HepG2 (cell line): ENCODE measurements around the gene SLC6A7. TPM values are rescaled to one million over a fixed set of nuclear protein-coding genes. Genes with fewer than 3 reads are reported as not detected.
A peak's percentile ranks its signal among the peaks of the same experiment; 100 is the strongest.

Source experiments
- BCL3 ChIP-seq: sonication (generic); formaldehyde crosslinking; IDR thresholded peaks from 2 replicates; pipeline ENCODE4 v1.5.1; 2020; ENCODE audit warnings: mild to moderate bottlenecking, missing genetic modification reagents, moderate library complexity
- EEA1 ChIP-seq: sonication (generic); formaldehyde crosslinking; IDR thresholded peaks from 2 replicates; pipeline ENCODE4 v1.5.1; 2020; ENCODE audit warnings: mild to moderate bottlenecking, missing genetic modification reagents, borderline replicate concordance
- HIVEP1 ChIP-seq: sonication (generic); formaldehyde crosslinking; IDR thresholded peaks from 2 replicates; pipeline ENCODE4 v1.4.0; 2020; ENCODE audit warnings: mild to moderate bottlenecking, missing genetic modification reagents
- HNRNPH1 ChIP-seq: fragments of 200-400 bp; formaldehyde crosslinking; optimal IDR thresholded peaks from 2 replicates; pipeline ENCODE3; 2017; ENCODE audit warnings: mild to moderate bottlenecking, low read depth, low read length
- NFYB ChIP-seq: sonication (generic); formaldehyde crosslinking; IDR thresholded peaks from 2 replicates; pipeline ENCODE4 v1.4.0; 2020; ENCODE audit warnings: missing genetic modification reagents
- STAT6 ChIP-seq: sonication (generic); formaldehyde crosslinking; IDR thresholded peaks from 2 replicates; pipeline ENCODE4 v1.4.0; 2020; ENCODE audit warnings: missing genetic modification reagents, mild to moderate bottlenecking, borderline replicate concordance
- ZFX ChIP-seq: sonication (generic); formaldehyde crosslinking; IDR thresholded peaks from 2 replicates; pipeline ENCODE4 v1.4.0; 2020; ENCODE audit warnings: mild to moderate bottlenecking, low read depth, missing genetic modification reagents, moderate library complexity
- ZNF142 ChIP-seq: sonication (generic); formaldehyde crosslinking; IDR thresholded peaks from 2 replicates; pipeline ENCODE4 v1.4.0; 2020; ENCODE audit warnings: missing genetic modification reagents
- ZNF143 ChIP-seq: sonication (generic); formaldehyde crosslinking; IDR thresholded peaks from 2 replicates; pipeline ENCODE4 v1.4.0; 2020; ENCODE audit warnings: missing genetic modification reagents
- ZNF232 ChIP-seq: sonication (generic); formaldehyde crosslinking; IDR thresholded peaks from 2 replicates; pipeline ENCODE4 v1.4.0; 2020; ENCODE audit warnings: missing genetic modification reagents, borderline replicate concordance
- ZNF235 ChIP-seq: sonication (generic); formaldehyde crosslinking; IDR thresholded peaks from 2 replicates; pipeline ENCODE4 v1.8.1; 2023; ENCODE audit warnings: mild to moderate bottlenecking, missing genetic modification reagents, borderline replicate concordance
- ZNF589 ChIP-seq: sonication (generic); formaldehyde crosslinking; conservative IDR thresholded peaks from 2 replicates; pipeline ENCODE4 v1.8.0; 2022; ENCODE audit warnings: mild to moderate bottlenecking, moderate library complexity, missing genetic modification reagents
- ZNF674 ChIP-seq: sonication (generic); formaldehyde crosslinking; IDR thresholded peaks from 2 replicates; pipeline ENCODE4 v1.5.0; 2020; ENCODE audit warnings: low read depth, mild to moderate bottlenecking, missing genetic modification reagents
- ZNF710 ChIP-seq: sonication (generic); formaldehyde crosslinking; IDR thresholded peaks from 2 replicates; pipeline ENCODE4 v1.5.0; 2020; ENCODE audit warnings: mild to moderate bottlenecking, missing genetic modification reagents, borderline replicate concordance
- ZNF773 ChIP-seq: sonication (generic); formaldehyde crosslinking; IDR thresholded peaks from 2 replicates; pipeline ENCODE4 v1.4.0; 2020; ENCODE audit warnings: missing genetic modification reagents, borderline replicate concordance
- ZNF83 ChIP-seq: sonication (generic); formaldehyde crosslinking; IDR thresholded peaks from 2 replicates; pipeline ENCODE4 v1.4.0; 2020; ENCODE audit warnings: missing genetic modification reagents, mild to moderate bottlenecking, borderline replicate concordance
- polyA plus RNA-seq, 8 experiments: library from polyadenylated mRNA; depleted of rRNA in 3 of 8; stranded (reverse) in 7 of 8; unstranded in 1 of 8; fragments of >200 nt; fragmentation: Illumina TruSeq in 4 of 8; extraction: Trizol in 4 of 8; gene quantifications; 2 replicates each; pipeline versions ENCODE4 v1.2.1 to v1.2.3, GENCODE V29; 2011 to 2016; ENCODE audit warnings: low read depth in 4 of 8, missing spikeins in 1 of 8, mixed read lengths in 1 of 8; ENCODE audit not compliant: insufficient read depth in 1 of 8
- total RNA-seq, 5 experiments: library from RNA; depleted of rRNA; stranded (reverse); fragments of >200 nt; fragmentation: Illumina TruSeq; extraction: Trizol; gene quantifications; 2 replicates each; pipeline ENCODE4 v1.2.3, GENCODE V29; 2016; ENCODE audit warnings: low read depth in 1 of 5

SLC6A7 gene
- total and polyA plus RNA-seq, 2 of the 13 experiments (the other 11 are each of a cell fraction or from before 2014, with no cell fraction given): not detected

GRCh38 chr5:150142185-150142958 is 47.5 kb upstream of the SLC6A7 start (continued):
- TF ChIP-seq ZNF235 (CRISPR knock-in tag) (no peak), NFYB (no peak), ZNF83 (CRISPR knock-in tag) (no peak), EEA1 (CRISPR knock-in tag) (no peak), ZNF674 (CRISPR knock-in tag) (no peak), BCL3 (CRISPR knock-in tag) (peak; percentile 45; the same call in 1 of the 2 replicates), ZNF773 (no peak), HIVEP1 (CRISPR knock-in tag) (0 out of 2 replicates have a peak, but pooled peaks have one; percentile 24), ZNF142 (CRISPR knock-in tag) (0 out of 2 replicates have a peak, but pooled peaks have one; percentile 48), ZNF589 (CRISPR knock-in tag) (no peak), ZNF232 (CRISPR knock-in tag) (peak; percentile 77; the same call in 1 of the 2 replicates), HNRNPH1 (peak; percentile 41), ZNF143 (CRISPR knock-in tag) (0 out of 2 replicates have a peak, but pooled peaks have one; percentile 37), STAT6 (CRISPR knock-in tag) (no peak), ZNF710 (CRISPR knock-in tag) (0 out of 2 replicates have a peak, but pooled peaks have one; percentile 19), ZFX (CRISPR knock-in tag) (peak; percentile 25; the same call in 1 of the 2 replicates)
